ENCODE measurements around the gene PLXDC1.

Gene PLXDC1

DNA sequence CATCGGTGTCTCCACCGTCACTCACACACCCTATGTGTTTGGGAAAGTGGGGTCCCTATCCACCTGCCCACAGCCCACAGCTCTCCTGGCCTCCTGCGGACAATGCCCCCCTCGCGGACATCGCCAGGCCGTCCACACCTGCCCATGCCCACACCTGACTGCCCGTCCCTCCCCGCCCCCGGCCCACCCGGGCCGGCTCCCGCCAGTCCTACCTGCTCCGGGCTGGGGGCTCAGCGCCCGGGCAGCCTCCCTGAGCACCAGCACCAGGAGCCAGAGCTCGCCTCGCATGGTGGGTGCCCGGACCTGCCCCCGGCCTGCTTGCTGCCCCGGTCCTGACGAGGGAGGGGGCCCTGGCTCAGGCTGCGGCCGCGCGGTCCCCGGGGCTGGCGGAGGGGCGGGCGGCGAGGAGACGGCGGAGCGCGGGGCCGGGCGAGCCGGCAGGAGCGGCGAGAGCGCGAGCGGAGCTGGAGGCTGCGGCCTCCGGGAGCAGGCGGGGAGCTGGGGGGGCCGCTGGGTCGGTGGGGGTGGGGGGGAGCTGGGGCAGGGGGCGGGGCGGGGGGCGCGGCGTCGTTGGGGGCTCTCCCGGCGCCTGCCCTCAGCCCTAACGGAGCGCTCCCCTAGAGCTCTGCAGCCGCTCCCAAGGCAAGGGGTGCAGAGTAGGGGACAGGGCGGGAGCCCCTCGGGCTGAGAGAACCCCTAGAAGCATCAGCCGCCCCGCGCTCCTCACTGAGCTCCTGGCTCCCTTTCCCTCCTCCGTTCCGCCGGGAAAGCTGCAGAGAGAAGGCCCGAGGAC lies at the start of gene PLXDC1:
PLXDC1 (minus strand) TSS at position 488 of the 793 bp plus-strand sequence; CDS start at position 288, 200 bp downstream.
- DNase-seq (ENCODE audit: low read depth in 2 of 2): no peak

DNA sequence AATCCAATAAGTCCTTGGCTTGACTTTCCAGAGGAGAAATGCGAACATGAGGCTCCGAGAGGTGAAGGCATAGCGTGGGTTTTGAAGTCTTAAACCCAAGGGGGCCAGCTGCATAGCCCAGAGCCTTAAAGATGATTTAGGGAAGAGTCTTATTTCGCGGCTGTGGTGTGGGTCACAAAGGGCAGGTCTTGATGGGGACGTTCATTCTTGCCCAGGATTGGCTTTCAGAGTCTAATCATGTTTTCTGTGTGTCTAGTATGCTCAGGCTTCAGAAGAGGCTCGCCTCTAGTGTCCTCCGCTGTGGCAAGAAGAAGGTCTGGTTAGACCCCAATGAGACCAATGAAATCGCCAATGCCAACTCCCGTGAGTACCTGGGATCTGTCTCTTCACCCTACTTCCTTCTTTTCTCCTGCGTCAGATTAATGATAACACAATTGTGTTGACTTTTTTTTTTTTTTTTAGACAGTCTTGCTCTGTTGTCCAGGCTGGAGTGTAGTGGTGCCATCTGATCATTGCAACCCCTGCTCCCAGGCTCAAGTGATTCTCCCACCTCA lies 49.6 kb upstream of the PLXDC1 start:
- no peak for DNase-seq (ENCODE audit: low read depth in 2 of 2)

DNA sequence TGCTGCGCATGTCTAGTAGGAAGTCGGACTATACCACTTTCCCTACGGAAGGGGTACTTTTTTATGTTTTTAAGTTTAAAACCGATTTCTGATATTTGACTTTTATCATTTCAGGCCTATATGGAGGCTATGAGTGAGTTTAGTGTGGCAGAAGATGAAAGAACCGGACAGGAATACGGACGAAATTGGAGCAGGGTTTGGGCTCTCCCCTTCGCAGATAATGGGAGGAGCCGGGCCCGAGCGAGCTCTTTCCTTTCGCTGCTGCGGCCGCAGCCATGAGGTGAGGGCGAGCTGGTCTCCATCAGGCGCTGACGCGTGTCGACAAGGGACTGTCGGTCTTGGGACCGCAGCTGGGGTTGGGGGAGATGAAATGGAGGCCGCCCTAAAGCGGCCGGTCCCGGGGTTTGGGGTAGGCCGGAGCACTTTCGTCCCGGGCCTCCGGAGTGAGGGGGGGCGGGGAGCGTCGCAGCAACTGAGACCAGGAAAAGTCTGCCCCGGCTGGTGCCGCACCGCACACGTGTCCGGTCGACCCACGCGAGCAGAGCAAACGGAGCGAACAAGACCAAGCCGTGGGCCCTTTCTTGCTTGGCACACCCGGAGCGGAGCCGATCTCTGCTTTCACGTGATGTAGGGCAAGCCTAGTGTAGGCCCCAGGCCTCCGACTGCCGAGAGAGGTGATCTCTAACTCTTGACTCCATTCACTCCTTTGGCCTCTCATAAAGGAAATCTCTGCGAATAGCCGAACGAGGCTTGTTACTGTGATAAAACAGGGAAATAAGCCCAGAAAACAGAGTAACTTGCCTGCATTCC lies 48.8 kb upstream of the PLXDC1 start, which contains the start of gene RPL19:
RPL19 (plus strand) TSS at position 214 of the 810 bp plus-strand sequence; CDS start at position 276, 62 bp downstream.
- peak; percentile 60 to 68 for DNase-seq (ENCODE audit: low read depth in 2 of 2)

DNA sequence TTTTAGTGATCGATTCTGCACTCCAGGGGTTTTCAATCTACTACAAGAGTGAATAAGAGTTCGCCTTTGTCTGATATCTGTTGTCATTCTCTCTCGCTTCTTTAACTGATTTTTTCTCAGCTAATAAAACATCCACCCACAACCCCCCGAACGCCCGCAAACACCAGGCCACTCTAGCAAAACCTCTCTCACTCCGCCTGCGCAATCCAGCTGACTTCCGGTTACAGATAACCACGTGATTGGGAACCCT lies 48.3 kb upstream of the PLXDC1 start:
- peak; percentile 77 to 80 for DNase-seq (ENCODE audit: low read depth in 2 of 2)

DNA sequence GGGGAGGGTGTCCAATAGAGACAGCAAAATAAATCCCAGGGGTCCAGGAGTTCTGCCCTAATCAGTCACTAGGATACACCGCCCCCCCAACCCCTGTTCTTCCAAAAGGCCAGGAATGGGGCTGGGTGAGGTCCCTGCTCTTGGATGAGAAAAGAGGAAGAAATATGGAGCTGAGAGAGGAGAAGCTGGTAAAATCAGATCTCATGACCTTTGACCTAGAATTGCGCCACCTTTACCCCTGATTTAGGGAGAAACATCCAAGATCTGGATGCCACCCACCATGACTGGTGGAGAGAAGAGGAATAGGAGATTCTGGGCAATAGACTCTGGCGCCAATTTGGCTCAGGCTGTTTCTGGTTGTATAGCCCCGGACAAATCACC lies 46.7 kb upstream of the PLXDC1 start:
- no peak for DNase-seq (ENCODE audit: low read depth in 2 of 2)

DNA sequence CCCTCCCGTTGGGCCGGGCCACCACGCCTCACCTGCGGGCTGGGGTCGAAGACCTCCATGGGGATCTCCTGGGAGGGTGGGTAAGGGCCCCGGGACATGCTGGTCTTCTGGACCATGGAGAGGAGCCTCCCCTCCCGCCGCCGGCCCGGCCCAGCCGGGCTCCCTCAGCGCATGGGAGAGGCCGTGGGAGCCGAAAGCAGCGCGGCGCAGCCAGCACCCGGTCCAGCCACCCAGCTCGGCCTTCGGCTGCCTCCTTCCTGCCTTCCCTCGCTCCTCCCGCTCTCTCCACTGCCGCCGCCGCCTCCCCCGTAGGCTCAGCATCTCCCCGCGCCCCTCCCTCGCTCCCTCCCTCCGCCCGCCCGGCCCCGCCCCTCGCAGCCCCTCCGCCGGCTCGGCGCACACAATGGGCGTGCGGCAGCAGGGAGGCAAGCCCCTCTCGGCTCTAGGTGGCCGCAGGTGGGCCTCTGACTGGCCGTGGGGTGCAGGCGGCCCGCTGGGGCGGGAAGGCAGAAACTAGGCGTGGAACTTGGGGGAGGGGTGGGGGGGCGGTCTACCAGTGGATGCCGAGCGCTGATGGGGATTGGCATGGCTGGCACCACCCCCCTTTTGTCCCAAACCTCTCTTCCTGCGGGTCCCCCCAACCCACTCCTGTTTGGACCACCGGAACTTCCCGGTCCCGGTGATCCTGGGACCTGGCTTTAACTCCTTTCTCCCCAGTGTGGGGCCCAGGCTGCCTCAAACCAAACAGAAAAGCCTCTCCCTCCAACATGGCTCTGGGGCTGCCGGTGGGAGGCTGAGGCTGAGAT lies 46.1 kb upstream of the PLXDC1 start, which contains the start of gene CACNB1:
CACNB1 (minus strand) TSS at position 290 of the 806 bp plus-strand sequence; CDS start at position 116, 174 bp downstream.
- DNase-seq (ENCODE audit: low read depth in 2 of 2): peak; percentile 20 to 52

DNA sequence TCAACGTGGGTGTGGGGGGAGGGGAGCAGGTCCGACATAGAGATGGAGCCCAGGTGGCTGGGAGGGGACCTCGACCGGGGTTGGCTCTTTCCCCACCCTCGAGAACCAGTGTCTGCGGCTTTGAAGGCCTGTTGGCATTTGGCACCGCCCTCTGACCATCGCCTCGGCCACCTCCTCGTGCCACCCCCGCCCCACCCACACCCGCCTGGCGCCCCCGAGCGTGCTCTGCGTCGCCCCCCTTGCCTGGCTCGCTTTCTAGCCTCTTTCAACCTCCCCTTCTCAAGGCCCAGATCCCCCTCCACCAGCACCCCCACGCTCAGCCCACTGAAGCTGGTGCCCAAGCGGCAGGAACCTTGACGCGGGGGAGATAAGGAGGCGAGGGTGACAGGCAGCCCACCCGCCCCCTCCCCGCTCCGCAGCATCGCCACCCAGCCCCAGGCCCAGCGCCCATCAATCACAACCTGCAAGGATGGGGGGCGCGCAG lies 45.4 kb upstream of the PLXDC1 start:
- DNase-seq (ENCODE audit: low read depth in 2 of 2): no peak

DNA sequence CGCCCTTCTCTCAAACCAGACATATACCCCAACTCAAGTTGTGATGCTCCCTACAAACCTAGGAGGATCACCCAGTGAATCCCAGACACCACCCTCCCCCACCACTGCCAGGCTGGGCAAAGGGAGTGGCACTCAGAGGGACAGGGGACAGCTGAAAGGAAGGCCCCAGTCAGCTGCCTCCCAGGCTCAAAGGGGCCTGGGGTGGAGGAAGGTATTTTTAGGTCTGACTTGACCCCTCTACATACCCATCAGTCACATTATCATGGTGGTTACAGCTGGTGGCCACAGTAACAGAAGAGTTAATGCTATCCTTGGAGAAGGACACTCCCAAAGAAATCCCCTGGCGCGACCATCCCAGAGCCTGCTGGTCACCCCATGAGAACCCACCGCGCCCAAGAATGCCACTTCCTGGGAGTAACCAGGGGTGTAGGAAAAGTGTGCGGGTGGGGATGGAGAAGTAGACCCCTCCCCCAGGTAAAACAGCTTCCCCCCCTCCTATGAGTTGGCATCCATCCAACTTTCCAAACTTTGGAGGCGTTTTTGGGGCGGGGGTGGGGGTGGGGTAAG lies 44.9 kb upstream of the PLXDC1 start:
- DNase-seq (ENCODE audit: low read depth in 2 of 2): no peak

DNA sequence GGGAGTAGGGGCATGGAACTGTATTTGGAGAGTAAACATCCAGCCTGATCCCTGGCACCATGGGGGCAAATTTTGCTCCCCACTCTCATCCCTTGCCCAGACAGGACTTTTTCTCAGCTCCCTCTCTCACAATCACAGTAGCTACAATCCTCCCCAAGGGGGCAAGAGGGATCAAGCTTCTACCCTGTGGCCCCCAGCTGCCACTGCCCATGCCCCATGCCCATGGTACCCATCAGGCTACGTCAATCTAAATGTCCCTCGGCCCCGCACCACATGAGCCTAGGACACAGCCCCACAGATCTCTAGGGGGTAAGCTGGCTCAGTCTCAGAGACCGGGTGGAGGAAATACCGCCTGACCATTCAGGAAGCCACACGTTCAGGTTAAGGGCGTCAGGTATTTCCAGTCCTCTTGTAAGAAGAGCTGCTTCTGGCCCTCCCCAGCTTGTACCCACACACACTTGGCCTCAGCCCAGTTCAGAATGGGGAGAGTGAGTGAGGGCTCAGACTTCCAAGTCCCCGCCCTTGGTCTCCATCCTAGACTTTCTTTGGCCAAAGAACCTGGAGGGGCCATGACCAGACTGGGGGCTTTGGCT lies 44.2 kb upstream of the PLXDC1 start:
- no peak for DNase-seq (ENCODE audit: low read depth in 2 of 2)

DNA sequence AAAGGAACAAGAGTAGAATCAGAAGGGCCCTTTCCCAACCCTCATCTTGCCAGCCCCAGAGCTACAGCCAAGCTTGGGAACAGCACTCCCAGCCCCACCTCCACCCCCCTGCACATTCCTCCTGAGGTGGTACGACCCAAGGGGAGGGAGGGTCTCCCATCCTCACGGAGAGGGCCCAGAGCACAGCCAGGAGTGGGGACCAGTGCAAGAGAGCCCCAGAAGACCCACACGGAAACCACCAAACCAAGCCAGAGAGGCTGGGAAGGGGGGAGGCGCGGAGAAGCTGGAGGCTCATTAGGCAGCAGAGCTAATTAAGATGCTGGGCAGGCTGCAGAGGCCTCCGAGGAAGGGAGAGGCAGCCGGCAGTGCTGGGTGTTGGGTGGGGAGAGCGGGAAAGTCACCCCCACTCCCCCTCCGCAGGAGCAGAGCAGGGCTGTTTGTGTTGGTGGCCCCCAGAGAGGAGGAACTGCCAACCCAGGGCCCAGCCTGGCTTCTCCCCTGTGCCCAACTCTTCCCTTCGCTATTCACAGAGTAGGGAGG lies 43.6 kb upstream of the PLXDC1 start:
- DNase-seq (ENCODE audit: low read depth in 2 of 2): no peak

DNA sequence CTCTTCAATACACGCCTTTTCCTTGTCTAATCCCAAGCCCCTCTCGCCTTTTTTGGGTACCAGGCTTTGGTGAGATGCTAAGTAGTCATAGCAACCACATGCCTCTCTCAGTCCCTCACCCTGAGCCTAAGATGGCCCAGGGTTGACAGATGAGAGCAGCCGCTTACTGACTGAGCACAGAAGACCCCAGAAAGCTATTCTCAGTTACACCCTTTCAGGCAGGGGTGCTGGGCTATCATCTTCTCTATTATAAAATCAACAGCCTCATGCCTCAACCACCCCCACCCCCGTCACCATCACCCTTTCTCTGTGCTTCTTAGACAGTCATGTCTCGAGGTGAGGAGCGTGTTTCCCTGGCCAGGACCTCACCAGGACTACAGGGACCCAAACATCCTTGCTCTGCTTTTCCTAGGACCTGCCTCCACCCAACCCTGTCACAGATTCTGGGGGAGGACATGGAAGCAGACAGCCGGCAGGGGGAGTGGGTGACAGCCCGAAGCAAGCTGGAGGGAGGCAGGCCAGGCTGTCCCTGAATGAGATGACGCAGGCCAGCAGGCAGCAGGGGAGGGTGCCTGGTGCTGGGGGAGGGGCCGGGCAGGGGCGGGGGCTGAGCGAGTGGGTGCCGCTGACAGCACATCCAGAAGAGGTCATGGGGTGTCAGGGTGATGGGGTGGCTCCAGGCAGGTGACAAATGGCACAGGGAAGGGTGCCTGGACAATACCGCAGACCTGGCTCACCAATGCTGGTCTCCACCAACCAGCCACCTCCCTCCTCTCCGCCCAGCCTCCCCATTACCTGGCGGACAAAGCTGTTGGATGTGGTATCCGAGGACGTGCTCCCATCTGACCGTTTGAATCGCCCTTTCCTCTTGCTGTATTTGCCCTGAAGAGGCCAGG lies 42.9 kb upstream of the PLXDC1 start:
- no peak for DNase-seq (ENCODE audit: low read depth in 2 of 2)

DNA sequence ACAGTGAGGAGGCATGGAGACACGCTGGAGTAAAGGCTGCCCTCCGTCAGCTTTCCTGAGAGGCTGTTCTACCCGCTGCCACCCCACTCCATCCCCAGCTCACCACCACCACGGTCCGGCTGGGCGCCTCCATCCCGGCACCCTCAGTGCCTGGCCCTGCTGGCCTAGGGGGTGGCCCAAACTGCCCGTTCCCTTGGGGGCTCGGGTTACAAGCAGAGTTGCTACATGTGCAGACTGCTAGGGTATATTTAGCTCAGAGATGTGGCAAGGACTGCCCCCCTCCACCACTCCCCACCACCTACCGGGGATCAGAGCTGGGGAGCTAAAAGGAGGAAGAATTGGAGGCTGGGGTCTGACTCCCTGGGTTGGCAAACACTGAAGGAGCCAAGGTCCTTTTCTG lies 41.9 kb upstream of the PLXDC1 start:
- DNase-seq (ENCODE audit: low read depth in 2 of 2): no peak

DNA sequence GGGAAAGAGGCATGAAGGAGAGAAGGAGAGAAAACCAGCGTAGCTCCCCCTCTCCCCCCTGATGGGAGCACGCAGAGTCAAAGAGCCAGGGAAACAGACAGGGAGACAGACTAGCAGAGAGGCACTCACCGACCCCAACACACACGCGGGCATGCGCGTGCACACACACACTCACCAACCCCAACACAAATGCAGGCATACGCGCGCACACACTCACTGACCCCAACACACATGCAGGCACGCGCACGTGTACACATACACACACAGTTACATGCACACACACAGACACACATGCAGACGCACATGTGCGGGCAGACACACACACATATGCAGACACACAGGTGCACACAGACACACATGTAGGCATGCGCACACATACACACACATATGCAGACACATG lies 41.5 kb upstream of the PLXDC1 start:
- no peak for DNase-seq (ENCODE audit: low read depth in 2 of 2)

DNA sequence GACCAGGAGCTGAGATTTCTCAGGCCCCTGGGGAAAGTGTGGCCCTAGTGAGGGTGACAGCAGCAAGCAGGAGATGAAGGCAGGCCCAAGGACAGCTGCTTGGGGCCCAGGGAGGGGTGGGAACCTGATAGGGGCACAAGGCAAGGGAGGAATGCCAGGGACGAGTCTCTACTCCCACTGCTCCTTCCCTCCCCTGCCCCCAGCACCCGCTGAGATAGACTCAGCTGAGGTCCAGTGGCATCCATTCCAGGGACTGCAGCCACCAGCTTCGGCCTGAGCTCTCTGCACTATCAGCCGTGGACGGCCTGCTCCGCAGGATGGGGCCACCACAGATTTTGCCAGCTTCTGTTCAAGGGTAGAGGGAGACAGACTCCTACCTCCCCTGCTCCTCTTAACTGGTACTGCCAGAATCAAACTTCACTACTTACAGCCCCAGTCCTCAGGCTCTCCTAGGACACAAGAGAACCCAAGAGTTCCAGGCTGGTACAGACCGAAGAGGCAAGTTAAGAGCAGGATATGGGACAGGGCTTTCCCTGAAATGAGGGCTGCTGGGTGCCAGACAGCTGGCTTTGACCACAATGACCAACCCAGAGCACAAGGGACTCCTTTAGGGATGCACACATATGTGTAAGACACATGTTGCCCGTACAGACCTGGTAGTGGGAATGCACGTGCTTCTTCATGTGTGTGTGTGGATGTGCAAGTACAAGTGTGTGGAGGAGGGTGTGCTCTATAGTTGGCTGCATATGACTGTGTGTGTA lies 40.5 kb upstream of the PLXDC1 start:
- no peak for DNase-seq (ENCODE audit: low read depth in 2 of 2)

DNA sequence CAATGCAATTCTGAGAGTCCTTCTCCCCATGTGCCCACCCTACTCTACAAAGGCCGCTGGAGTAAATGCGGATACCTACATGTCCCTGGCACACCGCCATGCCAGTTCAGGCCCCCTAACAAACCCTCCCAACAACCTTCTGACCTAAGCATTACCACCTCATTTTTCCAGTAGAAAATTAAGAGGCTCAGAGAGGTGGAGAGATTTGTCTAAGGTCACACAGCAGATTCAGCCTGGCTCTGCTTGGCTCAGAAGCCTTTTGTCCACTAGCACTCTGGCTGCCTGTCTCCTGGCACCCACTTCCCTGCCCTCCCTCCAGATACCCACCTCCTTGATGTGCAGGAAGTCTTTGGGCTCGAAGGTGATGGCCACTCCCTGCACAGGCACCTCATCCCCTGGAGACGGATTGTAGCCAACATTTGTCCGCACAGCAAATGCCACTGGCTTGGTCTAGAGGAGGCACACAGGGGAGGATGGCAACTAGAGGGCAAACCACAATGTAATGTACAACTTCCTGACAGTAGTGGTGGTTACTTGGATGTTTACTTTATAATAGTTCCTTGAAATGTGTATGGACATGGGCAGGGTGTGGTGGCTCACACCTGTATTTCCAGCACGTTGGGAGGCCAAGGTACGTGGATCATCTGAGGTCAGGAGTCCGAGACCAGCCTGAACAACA lies 35.9 kb upstream of the PLXDC1 start:
- DNase-seq (ENCODE audit: low read depth in 2 of 2): no peak

DNA sequence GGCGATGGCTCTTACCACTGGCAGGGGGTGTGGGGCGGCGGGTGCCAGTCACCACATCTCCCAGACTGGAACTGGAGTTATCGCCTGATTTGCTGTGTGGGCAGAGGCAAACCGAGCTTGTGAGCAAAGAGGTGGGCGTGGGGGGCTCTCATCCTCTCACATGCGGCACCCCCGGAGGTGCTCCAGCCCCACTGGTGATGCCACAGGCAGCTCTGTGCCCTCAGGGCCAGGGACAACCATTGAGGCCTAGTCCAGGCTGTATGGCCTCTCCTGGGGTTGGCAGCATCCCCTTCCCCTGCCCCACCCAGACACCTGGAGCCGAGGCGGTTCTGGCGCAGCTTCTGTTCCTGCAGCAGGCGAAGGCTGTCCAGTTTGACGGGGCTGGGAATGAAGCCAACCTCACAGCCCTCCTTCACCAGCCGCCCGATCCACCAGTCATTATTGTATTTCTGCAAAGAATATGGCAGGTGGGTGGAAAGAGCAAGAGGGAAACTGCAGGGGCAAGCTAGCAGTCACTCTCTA lies 35.1 kb upstream of the PLXDC1 start:
- DNase-seq (ENCODE audit: low read depth in 2 of 2): no peak

DNA sequence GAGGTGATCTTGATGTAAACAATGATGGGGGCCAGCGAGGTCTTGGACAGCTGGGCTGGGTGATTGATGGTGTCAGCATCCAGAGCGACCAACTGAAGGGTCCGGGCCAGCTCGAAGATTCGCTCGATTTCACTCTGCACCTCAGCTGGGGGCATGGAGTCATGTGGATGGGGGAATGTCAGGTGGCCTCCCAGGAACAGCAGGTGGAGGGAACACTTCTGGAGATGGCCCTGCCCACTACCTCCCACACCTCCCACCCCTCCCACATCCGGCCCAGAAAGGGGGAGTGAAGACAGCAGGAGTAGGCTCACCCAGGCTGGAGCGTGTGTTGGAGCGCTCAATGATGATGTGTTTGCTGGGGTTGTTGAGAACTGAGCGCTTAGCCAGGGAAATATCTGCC lies 32.3 kb upstream of the PLXDC1 start:
- DNase-seq (ENCODE audit: low read depth in 2 of 2): no peak

DNA sequence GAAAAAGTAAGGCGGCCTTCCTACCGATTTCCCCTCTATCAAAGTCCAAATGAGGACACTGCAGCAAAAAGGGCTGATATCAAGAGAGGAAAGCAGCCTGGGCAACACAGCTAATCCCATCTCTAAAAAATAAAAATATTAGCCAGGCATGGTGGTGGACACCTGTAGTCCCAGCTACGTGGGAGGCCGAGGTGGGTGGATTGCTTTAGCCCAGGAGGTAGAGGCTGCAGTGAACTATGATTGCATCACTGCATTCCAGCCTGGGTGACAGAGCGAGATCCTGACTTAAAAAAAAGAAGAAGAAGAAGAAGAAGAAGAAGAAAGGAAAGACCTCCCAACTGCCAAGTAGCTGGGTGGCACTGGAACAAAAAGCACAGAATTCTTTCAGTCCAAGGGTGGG lies 31.6 kb upstream of the PLXDC1 start:
- DNase-seq (ENCODE audit: low read depth in 2 of 2): no peak
